Measurements from ENCODE around the gene ZBTB7A.

Gene ZBTB7A

GRCh38 chr19:4087787-4088679, 21.3 kb upstream of the ZBTB7A start:
- 95% methylated on average over 28 of the region's 31 CpGs for WGBS (ENCODE audit: insufficient coverage)
- POLR2A ChIA-PET, result interaction anchor here (0.8 kb wide), 1 partner anchor 17 kb away, joined by 3 read pairs; no protein-coding TSS in a partner anchor
- Histone ChIP-seq H3K4me1 (ENCODE audit: control extremely low read depth in 1 of 4, control insufficient read depth in 4 of 4, insufficient read depth in 4 of 4, low read length in 3 of 4) (peaks cover 0 to 61% (median 54%) of the 10 kb centered on the region in 4 experiments), H3K27ac (ENCODE audit: insufficient read depth in 1 of 2, low read depth in 1 of 2, low read length in 2 of 2, poor library complexity in 1 of 2, severe bottlenecking in 2 of 2) (peak overlapping the region in 1 of 2 experiments; percentile 72), H3K36me3 (ENCODE audit: control insufficient read depth in 4 of 4, insufficient read depth in 4 of 4, low read length in 3 of 4) (peaks cover 0 to 17% (median 5%) of the 10 kb centered on the region in 4 experiments), H3K4me3 (ENCODE audit: control insufficient read depth in 1 of 7, extremely low read depth in 1 of 7, insufficient read depth in 4 of 7, low read depth in 2 of 7, low read length in 6 of 7) (peak overlapping the region in 1 of 7 experiments; percentile 39), H3K9me3 (ENCODE audit: control extremely low read depth in 1 of 5, control insufficient read depth in 4 of 5, insufficient read depth in 2 of 5, low read depth in 1 of 5, low read length in 4 of 5) (no peaks in the 10 kb centered on the region), H3K27me3 (replicated peaks in 2 of 5; ENCODE audit: control insufficient read depth in 4 of 5, insufficient read depth in 5 of 5, low read length in 4 of 5) (no peaks in the 10 kb centered on the region)
- CTCF ChIA-PET, result interaction anchor here (1.0 to 1.7 kb wide), 4 partner anchors 11 to 52 kb away, joined by 3 to 6 read pairs (median 5); no protein-coding TSS in a partner anchor
- no peak for DNase-seq

- Histone ChIP-seq H3K4me3 (ENCODE audit: control insufficient read depth in 1 of 7, extremely low read depth in 1 of 7, insufficient read depth in 4 of 7, low read depth in 2 of 7, low read length in 6 of 7) (no peak overlapping the region), H3K27me3 (replicated peaks in 2 of 5; ENCODE audit: control insufficient read depth in 4 of 5, insufficient read depth in 5 of 5, low read length in 4 of 5) (no peaks in the 10 kb centered on the region), H3K36me3 (ENCODE audit: control insufficient read depth in 4 of 4, insufficient read depth in 4 of 4, low read length in 3 of 4) (peaks cover 0 to 11% (median 3%) of the 10 kb centered on the region in 4 experiments), H3K9me3 (ENCODE audit: control extremely low read depth in 1 of 5, control insufficient read depth in 4 of 5, insufficient read depth in 2 of 5, low read depth in 1 of 5, low read length in 4 of 5) (no peaks in the 10 kb centered on the region), H3K27ac (ENCODE audit: insufficient read depth in 1 of 2, low read depth in 1 of 2, low read length in 2 of 2, poor library complexity in 1 of 2, severe bottlenecking in 2 of 2) (no peak overlapping the region), H3K4me1 (ENCODE audit: control extremely low read depth in 1 of 4, control insufficient read depth in 4 of 4, insufficient read depth in 4 of 4, low read length in 3 of 4) (peaks cover 0 to 69% (median 59%) of the 10 kb centered on the region in 4 experiments)
- WGBS (ENCODE audit: insufficient coverage), result 96% methylated on average over 10 of the region's 17 CpGs
- POLR2A ChIA-PET, result no interaction called here
- CTCF ChIA-PET, result interaction anchor here (0.6 to 1.7 kb wide), 2 partner anchors 18 to 81 kb away, joined by 3 to 6 read pairs; no protein-coding TSS in a partner anchor
- no peak for DNase-seq
Measured at GRCh38 chr19:4086411-4086867, 19.7 kb upstream of the ZBTB7A start.

GRCh38 chr19:4084547-4084877, 17.8 kb upstream of the ZBTB7A start:
- no peaks in the 10 kb centered on the region for H3K9me3 ChIP-seq (ENCODE audit: control extremely low read depth in 1 of 5, control insufficient read depth in 4 of 5, insufficient read depth in 2 of 5, low read depth in 1 of 5, low read length in 4 of 5)
- peaks cover 0 to 55% (median 50%) of the 10 kb centered on the region in 4 experiments for H3K4me1 ChIP-seq (ENCODE audit: control extremely low read depth in 1 of 4, control insufficient read depth in 4 of 4, insufficient read depth in 4 of 4, low read length in 3 of 4)
- no peak for DNase-seq
- CTCF ChIA-PET, result interaction anchor here (1.0 to 1.3 kb wide), 3 partner anchors 10 to 25 kb away, joined by 3 read pairs; no protein-coding TSS in a partner anchor
- POLR2A ChIA-PET, result interaction anchor here (0.7 to 1.4 kb wide), 2 partner anchors 17 to 1065 kb away, joined by 4 read pairs; partner anchors contain the start of gene ZBTB7A
- H3K4me3 ChIP-seq (ENCODE audit: control insufficient read depth in 1 of 7, extremely low read depth in 1 of 7, insufficient read depth in 4 of 7, low read depth in 2 of 7, low read length in 6 of 7), result peak overlapping the region in 5 of 7 experiments; percentile 52 to 80 (median 73)
- no peaks in the 10 kb centered on the region for H3K27me3 ChIP-seq (replicated peaks in 2 of 5; ENCODE audit: control insufficient read depth in 4 of 5, insufficient read depth in 5 of 5, low read length in 4 of 5)
- H3K36me3 ChIP-seq (ENCODE audit: control insufficient read depth in 4 of 4, insufficient read depth in 4 of 4, low read length in 3 of 4), result no peaks in the 10 kb centered on the region
- WGBS (ENCODE audit: insufficient coverage), result 67% methylated on average over 3 of the region's 8 CpGs
- no peak overlapping the region for H3K27ac ChIP-seq (ENCODE audit: insufficient read depth in 1 of 2, low read depth in 1 of 2, low read length in 2 of 2, poor library complexity in 1 of 2, severe bottlenecking in 2 of 2)

DNA sequence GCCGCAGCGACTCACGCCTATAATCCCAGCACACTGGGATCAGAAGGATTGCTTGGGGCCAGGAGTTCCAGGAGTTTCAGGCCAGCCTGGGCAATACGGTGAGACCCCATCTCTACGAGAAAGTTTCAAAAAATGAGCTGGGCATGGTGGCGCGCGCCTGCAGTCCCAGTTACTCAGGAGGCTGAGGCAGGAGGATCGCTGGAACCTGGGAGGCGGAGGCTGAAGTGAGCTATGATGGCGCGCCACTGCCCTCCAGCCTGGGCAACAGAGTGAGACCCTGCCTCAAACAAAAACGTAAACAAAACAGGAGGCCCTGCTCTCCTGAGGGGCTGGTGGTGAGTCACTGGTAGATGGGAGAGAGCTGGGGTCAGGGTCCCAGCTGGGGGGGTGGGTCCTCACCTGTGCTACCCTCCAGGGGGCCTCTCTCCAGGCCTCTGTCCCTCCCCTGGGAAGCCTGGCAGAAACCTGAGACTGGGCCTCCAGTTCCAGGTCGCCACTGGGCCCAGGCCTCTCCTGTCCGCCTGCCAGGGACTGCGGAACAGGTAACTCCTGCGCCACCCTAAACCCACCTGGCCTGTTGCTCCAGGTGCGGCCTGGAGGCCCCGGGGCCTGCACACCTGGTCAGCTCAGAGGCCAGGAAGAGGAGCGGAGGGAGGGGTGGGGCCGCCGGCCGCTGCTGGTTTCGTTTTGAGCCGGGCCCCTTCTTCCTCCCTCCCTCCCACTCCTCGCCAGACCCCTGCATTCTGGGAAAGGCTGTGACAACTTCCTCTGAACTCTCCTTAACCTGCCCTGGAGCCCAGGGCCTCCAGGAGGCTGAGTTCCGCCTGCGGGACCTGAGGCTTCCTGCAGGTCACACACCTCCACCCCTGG, 17.2 kb upstream of the ZBTB7A start:
- H3K36me3 ChIP-seq (ENCODE audit: control insufficient read depth in 4 of 4, insufficient read depth in 4 of 4, low read length in 3 of 4), result no peaks in the 10 kb centered on the region
- DNase-seq, result peak; percentile 58 to 80 (median 78)
- ChIA-PET POLR2A (interaction anchor here (1.4 kb wide), 1 partner anchor 17 kb away, joined by 4 read pairs; the partner anchor contains the start of gene ZBTB7A), CTCF (interaction anchor here (0.9 to 1.3 kb wide), 4 partner anchors 9 to 25 kb away, joined by 3 read pairs; no protein-coding TSS in a partner anchor)
- H3K27me3 ChIP-seq (replicated peaks in 2 of 5; ENCODE audit: control insufficient read depth in 4 of 5, insufficient read depth in 5 of 5, low read length in 4 of 5), result no peaks in the 10 kb centered on the region
- H3K27ac ChIP-seq (ENCODE audit: insufficient read depth in 1 of 2, low read depth in 1 of 2, low read length in 2 of 2, poor library complexity in 1 of 2, severe bottlenecking in 2 of 2), result peak overlapping the region; percentile 46 to 82
- H3K9me3 ChIP-seq (ENCODE audit: control extremely low read depth in 1 of 5, control insufficient read depth in 4 of 5, insufficient read depth in 2 of 5, low read depth in 1 of 5, low read length in 4 of 5), result no peaks in the 10 kb centered on the region
- 41% methylated on average over 12 of the region's 28 CpGs for WGBS (ENCODE audit: insufficient coverage)
- H3K4me1 ChIP-seq (ENCODE audit: control extremely low read depth in 1 of 4, control insufficient read depth in 4 of 4, insufficient read depth in 4 of 4, low read length in 3 of 4), result peaks cover 0 to 49% (median 44%) of the 10 kb centered on the region in 4 experiments
- peak overlapping the region; percentile 24 to 80 (median 59) for H3K4me3 ChIP-seq (ENCODE audit: control insufficient read depth in 1 of 7, extremely low read depth in 1 of 7, insufficient read depth in 4 of 7, low read depth in 2 of 7, low read length in 6 of 7)

- DNase-seq, result no peak
- H3K4me1 ChIP-seq (ENCODE audit: control extremely low read depth in 1 of 4, control insufficient read depth in 4 of 4, insufficient read depth in 4 of 4, low read length in 3 of 4), result peaks cover 4 to 48% (median 42%) of the 10 kb centered on the region in 4 experiments
- H3K27ac ChIP-seq (ENCODE audit: insufficient read depth in 1 of 2, low read depth in 1 of 2, low read length in 2 of 2, poor library complexity in 1 of 2, severe bottlenecking in 2 of 2), result no peak overlapping the region
- WGBS (ENCODE audit: insufficient coverage), result 92% methylated on average over 7 of the region's 9 CpGs
- ChIA-PET CTCF (interaction anchor here (1.1 kb wide), 1 partner anchor 58 kb away, joined by 3 read pairs; no protein-coding TSS in a partner anchor), POLR2A (no interaction called here)
- no peaks in the 10 kb centered on the region for H3K9me3 ChIP-seq (ENCODE audit: control extremely low read depth in 1 of 5, control insufficient read depth in 4 of 5, insufficient read depth in 2 of 5, low read depth in 1 of 5, low read length in 4 of 5)
- H3K27me3 ChIP-seq (replicated peaks in 2 of 5; ENCODE audit: control insufficient read depth in 4 of 5, insufficient read depth in 5 of 5, low read length in 4 of 5), result no peaks in the 10 kb centered on the region
- H3K4me3 ChIP-seq (ENCODE audit: control insufficient read depth in 1 of 7, extremely low read depth in 1 of 7, insufficient read depth in 4 of 7, low read depth in 2 of 7, low read length in 6 of 7), result no peak overlapping the region
- H3K36me3 ChIP-seq (ENCODE audit: control insufficient read depth in 4 of 4, insufficient read depth in 4 of 4, low read length in 3 of 4), result no peaks in the 10 kb centered on the region
Measured at GRCh38 chr19:4082172-4082571, 15.5 kb upstream of the ZBTB7A start.

DNA sequence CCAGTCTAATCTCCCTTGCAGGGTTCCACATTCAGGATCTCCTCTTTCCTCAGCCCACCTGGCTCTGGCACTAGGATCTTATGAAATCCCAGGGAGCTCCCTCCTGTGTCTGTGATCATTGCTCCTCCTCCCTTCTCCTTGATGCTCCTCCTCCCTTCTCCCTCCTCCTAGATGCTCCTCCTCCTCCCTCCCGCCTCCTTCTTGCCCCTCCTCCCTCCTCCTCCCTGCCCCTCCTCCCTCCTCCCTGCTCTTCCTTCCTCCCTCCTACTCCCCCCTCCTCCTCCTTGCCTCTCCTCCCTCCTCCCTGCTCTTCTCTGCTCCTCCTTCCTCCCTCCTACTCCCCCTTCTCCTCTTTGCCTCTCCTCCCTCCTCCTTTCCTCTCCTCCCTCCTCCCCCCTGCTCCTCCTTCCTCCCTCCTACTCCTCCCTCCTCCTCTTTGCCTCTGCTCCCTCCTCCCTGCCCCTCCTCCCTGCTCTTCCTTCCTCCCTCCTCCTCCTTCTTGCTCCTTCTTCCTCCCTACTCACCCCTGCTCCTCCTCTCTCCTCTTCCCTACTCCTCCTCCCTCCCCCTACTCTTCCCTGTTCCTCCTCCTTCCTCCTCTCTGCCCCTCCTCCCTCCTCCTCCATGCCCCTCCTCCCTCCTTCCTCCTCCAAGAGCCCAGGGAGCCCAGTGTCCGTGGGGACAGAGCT, 14.9 kb upstream of the ZBTB7A start:
- Histone ChIP-seq H3K9me3 (ENCODE audit: control extremely low read depth in 1 of 5, control insufficient read depth in 4 of 5, insufficient read depth in 2 of 5, low read depth in 1 of 5, low read length in 4 of 5) (no peaks in the 10 kb centered on the region), H3K27me3 (replicated peaks in 2 of 5; ENCODE audit: control insufficient read depth in 4 of 5, insufficient read depth in 5 of 5, low read length in 4 of 5) (no peaks in the 10 kb centered on the region), H3K27ac (ENCODE audit: insufficient read depth in 1 of 2, low read depth in 1 of 2, low read length in 2 of 2, poor library complexity in 1 of 2, severe bottlenecking in 2 of 2) (no peak overlapping the region), H3K4me3 (ENCODE audit: control insufficient read depth in 1 of 7, extremely low read depth in 1 of 7, insufficient read depth in 4 of 7, low read depth in 2 of 7, low read length in 6 of 7) (no peak overlapping the region), H3K4me1 (ENCODE audit: control extremely low read depth in 1 of 4, control insufficient read depth in 4 of 4, insufficient read depth in 4 of 4, low read length in 3 of 4) (peaks cover 4 to 52% (median 46%) of the 10 kb centered on the region in 4 experiments), H3K36me3 (ENCODE audit: control insufficient read depth in 4 of 4, insufficient read depth in 4 of 4, low read length in 3 of 4) (no peaks in the 10 kb centered on the region)
- no peak for DNase-seq
- CTCF ChIA-PET, result interaction anchor here (1.1 kb wide), 1 partner anchor 58 kb away, joined by 3 read pairs; no protein-coding TSS in a partner anchor
- 41% methylated on average over 2 of the region's 2 CpGs for WGBS (ENCODE audit: insufficient coverage)
- POLR2A ChIA-PET, result interaction anchor here (0.6 kb wide), 1 partner anchor 728 kb away, joined by 3 read pairs; no protein-coding TSS in a partner anchor

All from common myeloid progenitor, CD34-positive (primary cell).